HG02763 (cell line): ENCODE measurements around the gene CIDEA.
"Not testable (repeated sequence)": the region's sequence is repeated elsewhere in the genome, so short reads cannot be mapped to it uniquely, and the experiment has no call there.

Experiments used
- ATAC-seq: cut with Tn5 transposase; IDR thresholded peaks from one replicate; pipeline ENCODE4 v1.9.1; 2021; ENCODE audit warnings: mild to moderate bottlenecking, moderate library complexity; ENCODE audit not compliant: unreplicated experiment

CIDEA gene

DNA sequence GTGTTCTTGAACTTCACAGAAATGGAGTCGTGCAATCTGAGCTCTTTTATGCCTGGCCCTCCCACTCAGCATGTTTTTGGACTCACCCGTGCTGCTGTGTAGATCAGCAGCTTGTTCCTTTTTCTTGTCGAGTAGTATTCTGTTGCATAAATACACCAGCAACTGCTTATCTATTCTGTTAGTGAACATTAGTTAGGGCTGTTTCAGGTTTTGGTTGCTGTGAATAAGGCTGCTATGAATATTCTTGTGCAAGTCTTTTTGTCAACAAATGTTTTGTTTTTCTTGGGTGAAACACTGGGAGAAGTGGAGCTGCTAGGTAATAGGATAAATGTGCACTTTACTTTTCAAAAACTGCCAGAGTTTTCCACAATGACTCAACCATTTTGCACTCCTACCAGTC is 15.3 kb upstream of the CIDEA start:
- no peak for ATAC-seq

DNA sequence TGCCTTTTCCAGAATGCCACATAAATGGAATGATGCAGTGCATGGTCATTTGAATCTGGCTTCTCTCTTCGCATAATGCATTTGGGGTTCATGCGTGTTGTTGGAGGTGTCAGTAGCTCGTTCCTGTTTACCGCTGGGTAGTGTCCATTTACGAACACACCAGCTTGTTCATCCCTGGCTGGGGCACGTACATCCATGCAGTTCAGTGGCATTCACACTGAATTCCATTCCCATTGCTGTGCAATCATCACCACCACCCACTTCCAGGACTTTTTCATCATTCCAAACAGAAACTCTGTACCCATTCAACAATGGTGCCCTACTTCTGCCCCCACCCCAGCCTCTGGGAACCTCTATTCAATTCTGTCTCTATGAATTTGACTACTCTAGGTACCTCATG is 14.7 kb upstream of the CIDEA start:
- ATAC-seq: no peak

DNA sequence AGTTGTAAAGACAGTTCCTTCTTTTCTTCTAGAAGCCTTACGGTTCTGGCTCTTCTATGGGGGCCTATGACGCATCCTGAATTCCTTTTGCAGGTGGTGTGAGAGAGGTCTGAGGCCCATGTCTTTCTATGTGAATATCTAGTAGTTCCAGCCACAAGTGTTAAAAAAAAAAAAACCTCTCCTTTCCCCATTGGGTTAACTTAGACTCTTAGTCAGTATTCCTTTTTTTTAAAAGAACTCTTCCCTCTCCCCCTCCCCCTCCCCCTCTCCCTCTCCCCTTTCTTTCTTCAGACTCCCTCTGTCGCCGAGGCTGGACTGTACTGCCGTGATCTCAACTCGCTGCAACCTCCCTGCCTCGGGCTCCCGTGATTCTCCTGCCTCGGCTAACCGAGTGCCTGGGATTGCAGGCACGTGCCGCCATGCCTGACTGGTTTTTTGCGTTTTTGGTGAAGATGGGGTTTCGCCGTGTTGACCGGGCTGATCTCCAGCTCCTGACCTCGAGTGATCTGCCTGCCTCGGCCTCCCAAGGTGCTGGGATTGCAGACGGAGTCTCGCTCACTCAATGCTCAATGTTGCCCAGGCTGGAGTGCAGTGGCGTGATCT is 11.4 kb upstream of the CIDEA start:
- ATAC-seq: no peak

DNA sequence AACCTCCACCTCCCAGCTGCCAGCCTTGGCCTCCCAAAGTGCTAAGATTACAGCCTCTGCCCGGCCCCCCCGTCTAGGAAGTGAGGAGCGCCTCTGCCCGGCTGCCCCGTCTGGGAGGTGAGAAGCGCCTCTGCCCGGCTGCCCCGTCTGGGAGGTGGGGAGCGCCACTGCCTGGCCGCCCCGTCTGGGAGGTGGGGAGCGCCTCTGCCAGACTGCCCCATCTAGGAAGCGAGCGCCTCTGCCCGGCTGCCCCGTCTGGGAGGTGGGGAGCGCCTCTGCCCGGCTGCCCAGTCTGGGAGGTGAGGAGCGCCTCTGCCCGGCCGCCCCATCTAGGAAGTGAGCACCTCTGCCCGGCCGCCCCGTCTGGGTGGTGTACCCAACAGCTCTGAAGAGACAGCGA is 10.9 kb upstream of the CIDEA start:
- ATAC-seq: not testable (repeated sequence)

DNA sequence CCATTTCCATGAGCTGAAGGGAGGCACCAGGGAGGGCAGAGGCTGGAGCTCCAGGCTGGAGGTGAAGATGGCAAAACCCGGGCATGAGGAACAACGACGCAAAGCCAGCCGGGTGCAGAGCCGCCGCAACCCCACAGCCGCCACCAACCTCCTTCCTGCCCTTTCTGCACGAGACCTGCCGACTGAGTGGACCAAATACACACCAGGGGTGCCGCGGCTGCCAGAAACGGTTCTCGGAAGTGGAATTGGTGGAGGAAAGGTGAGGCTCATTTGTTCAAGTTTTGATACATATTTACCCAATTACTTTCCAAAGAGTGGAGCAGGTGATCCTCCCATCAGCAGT is 8.4 kb upstream of the CIDEA start:
- ATAC-seq: no peak

DNA sequence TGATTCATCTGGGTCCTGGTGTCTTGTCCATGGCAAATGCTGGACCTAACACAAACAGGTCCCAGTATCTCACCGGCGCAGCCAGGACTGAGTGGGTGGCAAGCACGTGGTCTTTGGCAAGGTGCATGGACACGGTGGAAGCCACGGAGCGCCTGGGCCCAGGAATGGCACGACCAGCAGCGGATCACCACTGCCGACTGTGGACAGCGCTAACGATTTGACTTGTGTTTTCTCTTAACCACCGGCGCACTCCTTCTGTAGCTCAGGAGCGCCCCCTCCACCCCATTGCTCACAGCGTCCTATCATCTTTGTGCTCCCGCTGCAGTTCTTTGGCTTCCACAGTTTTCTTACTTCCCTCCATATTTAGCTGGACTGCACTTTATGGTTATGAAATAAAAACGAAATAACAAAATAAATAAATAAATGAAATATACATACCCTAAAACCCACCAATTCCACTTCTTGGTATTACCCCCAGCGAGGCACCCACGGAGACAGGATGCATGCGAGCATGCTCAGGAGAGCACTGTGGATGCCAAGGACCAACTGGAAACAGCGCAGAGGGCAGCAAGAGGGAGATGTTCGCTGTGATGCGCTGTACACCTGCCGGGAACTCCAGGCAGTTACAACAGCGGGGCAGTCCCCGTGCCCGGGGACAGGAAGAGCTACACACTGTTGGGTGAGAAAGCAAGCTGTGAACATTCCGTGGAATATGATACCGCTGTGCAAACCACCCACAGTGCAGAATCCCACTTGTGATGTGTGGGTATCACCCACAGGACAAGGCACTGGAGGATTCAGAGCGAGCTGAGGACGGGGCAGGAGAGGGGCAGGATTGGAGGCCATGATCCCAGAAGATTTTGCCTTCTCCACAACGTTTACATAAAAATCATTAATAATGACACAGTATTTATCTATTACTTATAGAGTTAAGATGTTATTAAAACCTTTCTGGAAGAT is 7.0 kb upstream of the CIDEA start:
- no peak for ATAC-seq

DNA sequence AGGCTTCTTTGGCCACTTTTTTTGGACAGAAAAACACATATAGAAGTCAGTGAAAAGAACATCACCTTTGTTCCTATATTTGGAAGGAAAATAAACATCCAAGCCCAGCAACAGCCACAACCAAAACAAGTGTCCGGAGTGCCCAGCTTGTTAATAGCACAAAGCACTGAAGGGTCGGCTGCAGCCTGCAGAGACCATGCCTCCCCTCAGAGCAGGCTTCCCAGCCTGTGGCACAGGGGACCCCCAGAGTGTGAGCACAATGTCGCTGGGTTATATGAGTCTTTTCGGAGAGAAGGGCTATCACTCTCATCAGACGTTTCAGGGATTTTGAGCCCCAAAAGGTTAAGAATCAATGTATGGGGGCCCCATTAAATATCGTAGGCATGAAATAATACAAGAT is 6.2 kb upstream of the CIDEA start:
- ATAC-seq: no peak

DNA sequence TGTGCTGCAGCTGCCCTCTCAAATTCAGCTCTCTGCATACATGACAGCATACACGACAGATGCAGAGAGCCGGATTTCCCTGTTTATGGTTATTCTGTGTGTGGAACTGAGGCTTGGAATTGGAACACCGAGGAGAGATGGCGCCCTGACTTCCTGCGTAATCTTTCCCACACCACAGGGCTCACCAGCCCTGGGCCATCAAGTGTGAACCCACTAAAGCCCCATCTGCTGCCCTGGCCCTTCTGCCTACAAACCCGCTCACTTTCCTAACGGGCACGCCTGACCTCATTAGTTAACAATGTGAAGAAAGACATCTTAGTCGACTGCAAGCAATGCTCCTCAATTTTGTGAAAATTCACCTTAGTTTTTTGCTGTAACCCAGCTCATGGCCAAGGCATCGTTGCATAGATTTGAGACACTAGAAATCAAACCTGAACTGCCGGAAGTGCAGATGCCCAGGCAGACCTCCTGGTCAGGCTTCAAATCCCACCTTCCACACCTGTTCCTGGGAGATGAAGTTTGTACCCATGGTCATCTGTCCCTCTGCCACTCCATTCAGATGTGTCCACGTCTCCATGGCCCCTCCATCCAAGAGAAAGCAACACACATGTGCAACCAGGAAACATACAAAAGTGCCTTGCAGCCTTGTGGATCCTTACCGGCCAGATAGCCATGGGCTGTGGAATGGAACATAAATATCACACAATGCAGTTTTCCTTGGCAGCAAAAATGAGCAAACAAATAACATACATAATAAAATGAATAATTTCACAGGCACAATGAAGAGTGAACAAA is 5.0 kb upstream of the CIDEA start:
- no peak for ATAC-seq

DNA sequence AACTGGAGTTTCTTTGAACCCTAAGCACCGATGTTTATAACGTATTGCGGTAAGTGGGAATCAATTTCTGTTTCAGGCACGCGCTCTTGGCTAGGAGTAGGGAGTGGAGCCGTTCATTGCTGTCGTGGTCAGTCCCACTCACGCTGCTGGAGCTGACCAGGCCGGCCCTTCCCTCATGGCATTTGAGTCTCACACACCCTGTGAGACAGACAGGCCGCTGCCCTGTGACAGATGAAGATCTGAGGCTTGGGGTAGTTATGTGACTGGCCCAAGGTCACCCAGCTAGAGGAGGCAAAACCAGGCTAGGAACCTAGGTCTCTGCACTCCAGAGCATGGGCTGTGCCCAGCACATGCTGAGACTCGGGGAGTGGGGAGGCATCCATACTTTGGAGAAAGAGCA is 2.9 kb upstream of the CIDEA start:
- ATAC-seq: no peak

DNA sequence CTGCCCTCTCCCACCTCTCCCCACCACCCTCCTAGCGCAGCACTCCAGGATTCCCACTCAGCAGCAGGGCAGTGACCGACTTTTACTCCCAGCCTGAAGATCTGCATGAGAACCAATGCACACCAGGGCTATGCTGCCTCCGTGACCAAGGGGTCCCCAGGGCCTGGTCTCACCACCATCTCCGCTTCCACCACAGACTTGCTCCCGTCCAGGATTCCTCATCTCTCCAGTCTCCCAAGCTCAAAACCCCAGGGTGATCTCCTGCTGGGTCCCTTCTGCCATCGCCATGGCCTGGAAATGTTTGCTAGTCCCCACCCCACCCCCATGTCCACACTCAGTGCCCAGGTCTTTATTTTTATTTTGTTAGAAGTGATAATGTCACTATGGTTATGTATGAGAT is 2.1 kb upstream of the CIDEA start:
- no peak for ATAC-seq

DNA sequence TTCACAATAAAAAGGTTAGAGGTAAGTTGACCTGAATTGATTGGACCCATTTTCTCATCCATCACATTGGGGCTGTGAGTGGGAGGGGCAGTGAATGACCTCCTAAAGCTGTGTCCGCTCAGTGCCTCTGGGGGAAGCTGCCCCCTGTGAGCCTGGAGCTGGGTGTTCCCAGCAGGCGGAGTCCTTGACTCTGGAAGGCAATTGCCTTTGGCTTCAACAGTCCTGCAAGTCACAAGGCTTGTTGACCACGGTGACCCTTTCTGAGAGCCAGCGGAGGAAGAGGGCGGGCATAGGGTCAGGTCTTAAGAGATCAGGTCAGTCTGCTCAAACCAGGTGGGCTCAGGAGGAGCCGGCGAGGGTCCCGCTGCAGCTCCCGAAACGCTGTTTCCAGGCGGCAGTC is 1.1 kb upstream of the CIDEA start:
- ATAC-seq: no peak

DNA sequence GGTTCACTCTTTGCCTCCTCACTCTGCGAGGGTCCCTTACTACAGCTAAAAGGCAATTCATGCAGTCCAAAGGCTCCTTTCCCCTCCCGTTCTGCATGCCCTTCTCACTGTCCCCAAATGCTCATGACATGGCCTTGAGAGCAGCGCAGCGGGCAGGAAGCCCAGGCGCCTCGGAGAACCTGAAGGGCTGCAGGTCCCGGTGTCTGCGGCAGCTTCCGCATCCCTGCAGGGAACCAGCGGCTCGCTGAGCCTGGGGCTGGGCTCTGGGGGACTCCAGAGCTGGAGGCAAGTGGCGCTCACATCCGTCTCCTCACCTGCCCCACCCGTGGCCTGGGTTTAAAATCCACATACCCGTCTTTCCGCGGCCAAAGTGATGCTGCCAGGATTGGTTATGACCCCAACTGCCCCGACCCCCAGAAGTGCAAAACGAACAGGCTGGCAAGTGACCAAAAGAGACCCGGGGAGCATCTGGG is 462 bp upstream of the CIDEA start:
- no peak for ATAC-seq

DNA sequence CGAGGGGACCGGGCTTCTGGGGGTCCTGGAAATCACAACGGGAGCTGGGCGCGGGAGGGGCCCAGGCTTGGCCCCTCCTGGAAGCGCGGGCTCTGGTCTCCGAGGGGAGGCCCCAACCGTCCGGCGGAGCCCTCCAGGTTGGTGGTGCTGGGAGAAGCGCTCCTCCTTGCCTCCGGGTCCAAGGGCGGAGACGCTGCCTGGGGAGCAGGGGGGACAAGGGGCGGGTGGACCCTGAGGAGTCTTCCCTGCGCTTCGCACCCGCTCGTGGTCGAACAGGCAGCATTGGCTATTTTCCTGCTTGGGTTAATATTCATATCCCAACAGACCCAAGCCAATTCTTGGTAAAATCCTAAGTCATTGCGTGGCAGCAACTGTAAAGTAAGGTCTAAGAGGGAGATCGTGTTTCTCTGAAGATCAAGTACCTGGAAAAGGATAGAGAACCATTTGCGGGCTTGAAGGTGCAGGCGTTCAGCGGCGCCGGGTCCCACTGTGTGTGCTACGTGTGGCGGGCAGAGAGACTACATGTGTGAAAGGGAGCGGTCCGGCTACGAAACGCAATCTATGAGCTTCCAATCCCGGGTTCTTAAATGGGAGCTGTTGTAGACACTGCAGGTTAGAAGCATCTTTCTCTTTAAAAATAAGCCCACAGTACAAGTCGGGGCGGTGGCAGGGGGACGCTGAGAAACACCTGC is 805 bp downstream of the CIDEA start:
- no peak for ATAC-seq

DNA sequence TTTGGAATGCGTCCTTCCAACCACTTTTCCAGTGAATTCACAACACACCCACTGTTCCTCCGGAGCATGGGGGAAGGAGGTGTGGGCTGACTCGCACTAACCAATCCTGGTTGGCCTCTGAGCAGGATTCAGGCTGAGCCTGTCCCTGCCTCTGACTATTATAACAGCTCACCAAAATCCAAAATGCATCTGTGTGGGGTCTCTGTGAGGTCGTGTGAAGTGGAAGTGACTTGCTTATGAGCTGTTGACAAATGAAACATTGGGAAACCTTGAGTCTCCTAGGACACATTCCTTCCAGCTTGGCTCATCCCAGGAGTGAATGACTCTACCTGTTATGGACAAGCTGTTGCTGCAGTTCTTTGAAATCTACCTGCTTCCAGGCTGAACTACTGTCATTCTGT is 1.5 kb downstream of the CIDEA start:
- no peak for ATAC-seq

DNA sequence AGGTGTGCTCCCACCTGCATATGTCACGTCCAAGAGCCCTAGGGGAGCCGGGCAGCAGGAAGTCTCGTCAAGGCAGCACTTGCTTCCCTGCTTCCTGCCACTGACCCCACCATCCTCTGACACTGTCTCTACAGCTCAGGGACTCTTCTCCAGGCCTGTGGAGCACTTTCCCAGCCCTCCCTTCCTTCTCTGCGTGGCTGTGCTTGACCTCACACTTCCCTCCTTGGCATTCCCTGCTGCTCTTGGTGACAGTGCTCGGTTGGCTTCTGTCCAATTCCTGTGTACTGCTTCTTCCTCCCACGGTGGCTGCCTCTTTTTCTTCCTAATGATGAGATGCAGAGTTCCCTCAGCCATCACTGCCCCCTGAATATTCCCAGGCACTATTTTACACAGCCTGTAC is 2.8 kb downstream of the CIDEA start:
- ATAC-seq: no peak

DNA sequence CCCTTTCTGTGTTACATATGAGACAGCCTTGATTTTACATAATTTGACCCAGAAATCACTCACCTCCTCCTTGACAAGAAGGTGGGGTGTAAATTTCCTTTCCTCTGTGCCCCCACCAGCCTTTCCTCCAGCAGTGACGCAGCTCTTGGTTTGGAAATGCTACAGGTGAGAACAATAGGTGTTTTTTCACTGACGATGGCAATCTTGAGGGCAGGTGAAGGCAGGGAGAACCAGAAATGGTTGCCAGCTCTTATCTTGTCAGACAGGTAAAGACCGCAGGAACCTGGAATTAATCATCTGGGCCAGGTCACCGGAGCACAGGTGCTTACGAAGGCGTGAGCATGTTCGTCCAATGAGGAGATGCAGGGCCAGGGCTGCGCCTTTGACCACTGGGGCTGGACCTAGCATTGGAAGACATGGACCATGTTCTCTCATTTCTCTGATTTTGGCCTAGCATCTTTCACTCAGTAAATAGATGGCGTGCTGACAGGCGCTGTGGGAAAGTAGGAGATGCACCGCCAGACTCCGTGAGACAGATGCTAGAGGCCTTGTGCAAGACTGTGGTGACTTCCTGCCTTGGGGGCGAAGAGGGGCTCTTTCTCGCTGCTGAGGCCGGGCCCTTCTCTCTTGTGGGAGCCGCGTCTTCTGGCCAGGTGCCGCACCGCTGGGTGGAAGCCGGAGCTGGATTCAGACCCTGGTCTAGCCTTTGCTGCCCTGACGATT is 4.0 kb downstream of the CIDEA start:
- no peak for ATAC-seq

DNA sequence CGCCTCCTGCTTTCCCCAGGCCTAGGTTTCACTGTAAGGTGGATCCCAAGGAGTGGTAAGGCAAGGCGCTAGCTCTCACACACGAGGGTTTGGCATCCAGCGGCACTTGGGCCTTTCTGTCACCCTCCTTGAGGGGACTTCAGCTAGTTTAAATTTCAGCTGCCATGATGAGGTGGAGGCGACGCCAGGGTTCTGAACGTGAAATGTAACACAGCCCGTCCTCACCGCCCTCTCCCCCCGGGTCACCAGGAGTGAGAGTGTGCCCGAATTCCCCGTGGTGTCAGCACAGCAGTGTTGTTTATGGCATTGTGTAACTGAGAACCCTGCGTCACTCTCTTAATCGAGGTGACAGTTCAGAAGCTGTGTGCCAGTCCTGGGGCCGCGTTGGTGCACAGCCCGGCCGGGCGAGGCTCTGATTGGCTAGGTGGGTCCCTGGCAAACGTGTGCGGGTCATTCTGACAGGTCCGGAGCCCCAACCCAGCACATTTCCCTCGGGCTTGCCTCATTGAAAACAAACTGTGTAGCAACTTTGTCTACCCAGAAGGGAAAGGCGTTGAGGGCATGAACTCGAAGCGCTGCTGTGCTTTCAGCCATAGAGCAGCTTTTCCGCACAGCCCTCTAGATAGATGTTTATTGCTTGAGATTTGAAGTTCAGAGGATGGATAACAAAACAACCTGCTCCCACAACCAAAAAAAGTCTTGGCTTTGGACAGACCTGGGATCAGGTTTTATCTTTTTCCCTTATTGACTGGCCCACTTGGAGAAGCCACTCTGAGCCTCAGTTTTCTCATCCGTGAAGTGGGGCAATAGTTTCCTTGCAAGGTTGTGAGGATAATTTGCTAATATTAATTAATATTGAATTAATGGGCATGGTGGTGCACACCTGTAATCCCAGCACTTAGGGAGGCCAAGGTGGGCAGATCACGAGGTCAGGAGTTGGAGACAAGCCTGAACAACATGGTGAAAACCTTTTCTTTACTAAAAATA is 4.9 kb downstream of the CIDEA start:
- ATAC-seq: no peak

DNA sequence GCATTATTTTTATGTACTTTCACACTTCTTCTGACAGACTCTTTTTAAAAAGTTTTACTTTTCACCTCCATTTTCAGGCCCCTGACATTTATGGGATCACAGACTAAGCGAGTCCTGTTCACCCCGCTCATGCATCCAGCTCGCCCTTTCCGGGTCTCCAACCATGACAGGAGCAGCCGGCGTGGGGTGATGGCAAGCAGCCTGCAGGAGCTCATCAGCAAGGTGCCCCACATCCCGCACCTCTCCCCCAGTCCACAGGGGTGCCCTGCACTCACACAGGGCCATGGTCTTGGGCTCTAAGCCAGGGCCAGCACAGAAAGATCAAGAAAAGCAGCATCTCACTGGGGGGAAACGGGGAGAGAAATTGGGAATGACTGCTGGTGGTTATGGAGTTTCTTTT is 8.6 kb downstream of the CIDEA start:
- no peak for ATAC-seq

DNA sequence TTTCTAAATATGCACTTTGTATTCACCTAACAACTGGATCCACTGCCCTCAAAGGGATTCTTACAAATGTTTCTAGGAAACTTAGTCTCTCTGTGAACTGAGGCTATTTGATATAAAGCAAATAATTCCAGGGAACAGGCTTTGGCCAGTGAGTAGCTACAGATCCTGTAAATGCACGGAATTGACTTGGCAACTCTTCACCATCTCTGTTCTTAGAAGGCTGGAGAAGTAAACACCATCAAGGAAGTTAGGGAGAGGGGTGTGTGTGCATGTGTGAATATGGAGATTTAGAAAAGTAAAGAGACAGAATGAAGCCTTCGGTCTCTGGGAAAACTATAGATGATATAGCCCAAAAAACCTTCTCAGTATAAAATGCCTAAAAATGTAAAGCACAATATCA is 10.7 kb downstream of the CIDEA start:
- no peak for ATAC-seq
